Putamen (tissue), 1 donor: ENCODE results near the gene APBB3.

Source experiments
- DNase-seq: peaks from one replicate; pipeline ENCODE4 v3.0.0-alpha.2; 2016; ENCODE audit warnings: low spot score

The APBB3 gene

DNA sequence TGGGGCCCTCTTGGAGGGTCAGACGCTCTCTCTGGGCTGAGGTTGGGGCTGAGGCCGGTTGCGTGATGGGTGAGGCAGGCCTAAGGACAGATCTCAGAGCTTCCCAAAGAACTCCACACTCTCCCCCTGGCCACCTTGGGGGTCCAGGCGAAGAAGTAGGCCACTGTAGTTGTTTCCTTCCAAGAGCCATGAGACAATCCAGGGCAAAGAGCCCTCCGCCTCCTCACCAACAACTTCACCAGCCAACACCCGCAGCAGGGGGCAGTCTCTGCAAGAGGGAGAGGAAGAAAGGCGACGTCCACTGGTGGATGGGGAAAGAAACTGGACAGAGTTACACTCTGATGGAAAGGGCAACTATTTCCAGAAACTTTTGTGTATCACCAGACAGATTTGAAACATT, 10.9 kb upstream of the APBB3 start:
- DNase-seq, result no peak

- DNase-seq, result no peak
Observed at GRCh38 chr5:140574165-140574564, 9.8 kb upstream of the APBB3 start.

DNA sequence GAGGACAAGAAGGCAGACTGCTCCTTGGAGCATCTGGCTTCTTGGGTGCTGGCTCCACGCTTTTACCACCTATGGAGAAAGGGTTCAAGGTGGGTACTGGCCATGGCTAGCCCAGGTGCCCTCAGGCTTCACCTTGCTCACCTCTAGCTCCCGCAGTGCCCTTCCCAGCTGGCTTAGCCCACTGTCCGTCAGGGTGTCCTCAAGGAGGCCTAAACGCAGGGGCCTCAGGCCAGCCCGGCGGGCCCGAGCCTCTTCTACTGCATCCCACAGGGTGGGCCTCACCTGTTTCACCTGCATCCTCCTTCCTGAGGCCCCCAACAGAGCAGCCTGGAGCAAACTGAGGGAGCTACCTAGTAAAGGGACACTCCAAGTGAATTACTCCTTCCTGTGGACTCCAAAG, 9.3 kb upstream of the APBB3 start:
- DNase-seq, result no peak

DNA sequence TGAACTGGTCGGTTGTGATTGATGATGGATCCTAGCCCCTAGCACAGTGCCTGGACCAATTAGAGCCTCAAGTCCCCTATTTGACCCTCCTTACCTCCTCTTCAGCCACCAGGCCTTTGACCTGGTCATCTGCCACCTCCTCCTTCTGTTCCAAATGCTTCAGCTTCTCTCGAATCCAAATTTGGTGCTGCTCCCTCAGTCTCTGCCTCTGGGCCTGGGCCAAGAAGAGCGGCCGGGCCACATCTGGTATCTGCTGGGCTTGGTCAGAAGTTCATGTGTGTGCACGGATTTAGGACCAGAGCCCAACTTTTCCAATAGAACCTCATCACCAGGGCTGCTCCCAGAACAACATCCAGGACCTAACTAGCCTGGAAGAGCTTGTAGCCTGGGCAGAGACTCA, 6.7 kb upstream of the APBB3 start:
- DNase-seq, result no peak

GRCh38 chr5:140570488-140570887, 6.1 kb upstream of the APBB3 start:
- DNase-seq, result no peak

GRCh38 chr5:140570058-140570457, 5.7 kb upstream of the APBB3 start:
- no peak for DNase-seq

- no peak for DNase-seq
Observed at GRCh38 chr5:140569197-140569596, 4.8 kb upstream of the APBB3 start.

- no peak for DNase-seq
Observed at GRCh38 chr5:140568443-140569063, 4.2 kb upstream of the APBB3 start.

DNA sequence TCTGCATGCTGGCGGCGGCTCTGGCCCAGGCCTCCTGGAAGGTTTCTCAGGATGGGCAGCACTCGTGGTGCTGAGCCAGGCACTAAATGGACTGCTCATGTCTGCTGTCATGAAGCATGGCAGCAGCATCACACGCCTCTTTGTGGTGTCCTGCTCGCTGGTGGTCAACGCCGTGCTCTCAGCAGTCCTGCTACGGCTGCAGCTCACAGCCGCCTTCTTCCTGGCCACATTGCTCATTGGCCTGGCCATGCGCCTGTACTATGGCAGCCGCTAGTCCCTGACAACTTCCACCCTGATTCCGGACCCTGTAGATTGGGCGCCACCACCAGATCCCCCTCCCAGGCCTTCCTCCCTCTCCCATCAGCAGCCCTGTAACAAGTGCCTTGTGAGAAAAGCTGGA, 3.5 kb upstream of the APBB3 start:
- no peak for DNase-seq

DNA sequence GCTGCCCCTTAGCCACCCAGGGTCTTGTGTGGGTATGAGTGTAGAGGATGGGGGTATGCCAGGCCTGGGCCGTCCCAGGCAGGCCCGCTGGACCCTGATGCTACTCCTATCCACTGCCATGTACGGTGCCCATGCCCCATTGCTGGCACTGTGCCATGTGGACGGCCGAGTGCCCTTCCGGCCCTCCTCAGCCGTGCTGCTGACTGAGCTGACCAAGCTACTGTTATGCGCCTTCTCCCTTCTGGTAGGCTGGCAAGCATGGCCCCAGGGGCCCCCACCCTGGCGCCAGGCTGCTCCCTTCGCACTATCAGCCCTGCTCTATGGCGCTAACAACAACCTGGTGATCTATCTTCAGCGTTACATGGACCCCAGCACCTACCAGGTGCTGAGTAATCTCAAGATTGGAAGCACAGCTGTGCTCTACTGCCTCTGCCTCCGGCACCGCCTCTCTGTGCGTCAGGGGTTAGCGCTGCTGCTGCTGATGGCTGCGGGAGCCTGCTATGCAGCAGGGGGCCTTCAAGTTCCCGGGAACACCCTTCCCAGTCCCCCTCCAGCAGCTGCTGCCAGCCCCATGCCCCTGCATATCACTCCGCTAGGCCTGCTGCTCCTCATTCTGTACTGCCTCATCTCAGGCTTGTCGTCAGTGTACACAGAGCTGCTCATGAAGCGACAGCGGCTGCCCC, 2.9 kb upstream of the APBB3 start:
- DNase-seq, result no peak

DNA sequence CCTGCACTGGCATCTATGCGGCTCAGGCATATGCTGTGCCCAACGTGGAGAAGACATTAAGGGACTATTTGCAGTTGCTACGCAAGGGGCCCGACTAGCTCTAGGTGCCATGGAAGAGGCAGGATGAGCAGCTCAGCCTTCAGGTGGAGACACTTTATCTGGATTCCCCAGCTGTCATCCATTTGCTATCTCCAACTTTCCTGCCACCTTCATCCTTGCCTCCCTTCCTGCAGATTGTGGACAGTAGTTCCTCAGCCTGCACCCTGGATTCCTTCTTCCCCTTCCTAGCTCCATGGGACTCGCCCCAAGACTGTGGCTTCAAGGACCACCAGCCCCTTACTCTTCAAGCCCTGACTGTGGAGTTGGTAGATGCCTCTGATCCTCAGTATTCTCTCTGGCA, 2.3 kb upstream of the APBB3 start:
- no peak for DNase-seq

DNA sequence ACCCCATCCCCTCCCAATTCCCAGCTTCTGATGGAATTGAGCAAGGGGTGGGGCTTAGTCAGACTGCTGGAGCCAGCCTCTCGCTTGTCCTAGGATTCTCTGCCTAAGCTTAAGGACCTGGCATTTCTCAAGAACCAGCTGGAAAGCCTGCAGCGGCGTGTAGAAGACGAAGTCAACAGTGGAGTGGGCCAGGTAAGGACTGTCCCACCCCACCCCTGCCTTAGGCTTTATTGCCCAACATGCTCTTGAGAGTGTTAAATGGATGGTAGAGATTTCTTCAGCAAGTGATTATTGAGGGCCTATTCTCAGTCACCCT, 1.3 kb upstream of the APBB3 start:
- DNase-seq, result no peak

DNA sequence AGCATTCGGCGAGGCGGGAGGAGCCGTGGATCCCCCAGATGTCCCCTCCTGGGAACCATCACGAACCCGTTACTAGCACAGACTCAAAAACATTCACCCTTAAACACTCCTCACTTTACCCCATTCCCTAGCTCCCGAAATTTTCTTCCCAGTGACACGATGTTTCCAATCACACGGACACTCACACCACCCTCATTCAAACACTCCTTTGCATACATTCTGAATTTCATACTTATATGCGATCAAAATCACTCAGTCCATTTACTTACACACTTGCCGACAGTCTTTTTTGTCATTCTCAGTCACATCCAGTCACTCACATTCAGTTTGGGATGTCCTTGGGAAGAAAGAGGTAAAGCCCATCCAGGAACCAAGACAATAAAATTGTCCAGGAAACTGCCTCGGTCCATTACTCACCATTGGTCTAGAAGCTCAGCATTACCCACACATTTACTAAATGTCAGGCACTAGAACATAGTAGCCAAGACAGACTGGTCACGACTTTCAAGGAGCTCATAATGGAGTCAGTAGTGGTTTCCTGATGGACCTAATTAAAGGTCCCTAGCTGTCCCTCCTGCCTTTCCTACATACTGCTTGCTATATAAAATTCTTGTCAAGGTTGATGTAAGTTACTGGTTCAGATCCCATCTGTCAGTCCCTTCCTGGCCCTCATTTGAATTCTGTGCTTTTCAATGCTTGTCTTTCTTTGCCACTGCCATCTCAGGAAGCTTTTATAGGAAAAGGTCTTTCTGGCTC, 804 bp upstream of the APBB3 start:
- DNase-seq, result no peak

DNA sequence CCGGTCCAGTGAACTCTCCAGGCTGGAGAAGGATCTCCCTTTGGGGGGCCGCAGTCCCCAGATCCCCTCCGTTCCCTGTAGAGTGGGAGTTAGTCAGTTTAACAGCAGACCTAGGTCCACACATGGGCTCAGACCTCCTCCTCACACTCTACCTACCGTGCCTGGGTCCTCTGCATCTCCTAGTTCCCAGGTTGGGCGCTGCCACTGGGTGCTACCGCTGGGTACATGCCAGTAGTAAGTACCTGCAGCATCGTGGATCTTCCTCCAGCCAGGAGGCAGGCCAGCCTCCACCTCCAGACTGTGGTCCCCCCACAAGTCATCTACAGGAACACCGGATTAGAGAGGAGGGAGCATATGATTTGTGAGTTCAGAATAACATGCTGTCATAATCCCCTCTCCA, 802 bp downstream of the APBB3 start:
- DNase-seq, result no peak

DNA sequence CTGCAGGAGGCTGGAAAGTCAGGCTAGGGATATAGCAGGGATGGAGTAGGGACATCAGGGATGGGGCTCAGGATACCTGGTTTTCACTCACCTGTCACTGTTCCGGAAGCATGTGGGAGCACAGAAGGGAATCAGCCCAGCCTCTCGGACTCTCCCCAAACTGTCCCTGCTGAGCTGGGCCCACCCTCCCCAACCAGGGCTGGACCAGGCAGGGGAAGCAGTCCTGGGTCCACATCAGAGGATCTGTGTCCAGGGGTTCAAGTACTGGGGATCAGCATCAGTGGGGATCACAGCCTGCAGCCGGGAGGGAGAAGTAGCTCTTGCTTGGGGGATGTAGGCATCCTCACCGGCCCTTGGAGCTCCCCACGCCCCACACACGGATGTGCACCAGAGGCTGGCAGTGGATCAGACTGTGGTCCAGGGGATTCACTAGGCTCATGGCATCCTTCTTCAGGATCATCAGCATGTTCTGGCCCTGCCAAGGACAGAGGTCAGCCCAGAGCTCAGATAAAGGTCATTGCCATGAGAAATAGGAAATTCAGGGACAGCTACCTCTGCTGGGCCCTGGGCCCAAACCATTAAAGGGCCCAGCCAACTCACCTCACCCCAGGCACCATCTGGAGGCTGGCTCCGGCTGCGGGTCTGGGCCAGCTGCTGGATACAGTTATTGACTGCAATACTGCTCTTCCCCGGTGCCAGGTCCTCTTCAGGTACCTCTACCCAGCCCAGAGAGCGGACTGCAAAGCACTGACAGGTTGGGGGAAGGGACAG, 2.5 kb downstream of the APBB3 start:
- no peak for DNase-seq

GRCh38 chr5:140560227-140560626, 4.2 kb downstream of the APBB3 start:
- no peak for DNase-seq

GRCh38 chr5:140558542-140558941, 5.9 kb downstream of the APBB3 start:
- DNase-seq, result no peak

DNA sequence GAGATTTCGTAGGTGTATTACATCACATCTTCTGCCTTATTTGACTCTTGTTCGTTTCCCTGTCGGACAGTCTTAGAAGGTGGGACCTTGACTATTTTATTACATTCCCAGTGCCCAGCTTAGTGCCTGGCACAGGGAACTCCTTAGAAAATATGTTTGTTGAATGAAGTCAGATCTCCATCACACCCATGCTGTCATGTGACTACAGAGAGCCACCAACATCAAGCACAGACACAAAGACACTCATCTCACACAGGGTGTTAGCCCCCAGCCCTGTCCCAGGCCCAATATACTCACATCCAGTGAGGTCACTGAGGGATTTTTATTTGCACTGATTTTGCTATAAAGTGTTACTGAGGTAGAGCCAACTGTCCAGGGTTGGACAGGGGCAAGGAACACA, 6.4 kb downstream of the APBB3 start:
- no peak for DNase-seq

DNA sequence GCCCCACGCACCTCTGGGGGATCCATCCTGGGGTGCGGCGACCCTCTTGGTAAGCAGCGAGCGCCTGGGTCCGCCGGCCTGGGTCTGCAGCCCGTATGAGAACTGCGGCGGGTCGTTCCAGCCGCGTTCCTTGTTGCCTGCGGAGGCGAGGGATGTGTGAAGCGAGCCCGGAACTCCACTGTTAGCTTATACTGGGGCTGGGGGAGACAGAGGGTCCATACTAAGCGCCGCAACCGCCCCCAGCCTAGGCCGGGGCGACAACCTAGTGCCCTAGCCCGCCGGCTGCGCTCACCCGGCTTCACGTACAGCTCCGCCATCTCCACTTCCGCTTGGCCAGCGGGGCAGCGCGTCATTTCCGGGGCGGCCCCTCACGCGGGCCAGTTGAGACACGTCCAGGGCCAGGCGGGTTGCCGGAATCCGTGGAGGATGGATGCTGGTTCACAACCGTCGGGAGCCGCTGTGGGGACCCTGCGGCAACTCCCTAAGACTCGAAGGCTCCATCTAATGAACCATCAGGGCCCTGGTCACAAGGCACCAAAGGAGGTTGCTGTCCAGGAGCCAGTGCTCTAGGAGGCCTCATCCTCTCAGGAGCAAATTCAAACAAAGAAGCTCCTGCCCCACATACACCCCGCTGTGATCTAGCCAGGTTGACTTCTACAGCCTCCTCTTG, 7.1 kb downstream of the APBB3 start, which contains the start of gene SRA1:
TSS of gene SRA1 (minus strand) at position 338 of the 670 bp plus-strand sequence. CDS start at position 317, 21 bp downstream.
- peak; percentile 89 for DNase-seq

DNA sequence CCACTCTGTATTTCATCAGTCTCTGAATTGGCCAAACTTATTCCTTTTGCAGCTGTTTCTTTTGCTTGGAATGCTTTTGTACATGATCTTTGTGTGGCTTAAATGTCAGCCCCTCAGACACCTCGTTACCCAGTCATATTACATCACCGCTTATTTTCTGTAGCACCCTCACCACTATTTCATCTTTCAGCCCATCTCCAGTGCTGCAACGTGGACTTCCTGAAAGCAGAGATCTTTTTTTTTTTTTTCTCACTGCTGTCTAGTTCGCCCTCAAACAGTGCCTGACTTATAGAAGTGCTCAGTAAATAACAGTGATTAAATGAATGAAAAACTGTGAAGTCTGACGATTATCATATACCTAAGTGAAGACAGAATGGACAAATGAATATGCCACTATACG, 8.0 kb downstream of the APBB3 start:
- DNase-seq, result no peak

- no peak for DNase-seq
Observed at GRCh38 chr5:140555747-140556312, 8.6 kb downstream of the APBB3 start.

DNA sequence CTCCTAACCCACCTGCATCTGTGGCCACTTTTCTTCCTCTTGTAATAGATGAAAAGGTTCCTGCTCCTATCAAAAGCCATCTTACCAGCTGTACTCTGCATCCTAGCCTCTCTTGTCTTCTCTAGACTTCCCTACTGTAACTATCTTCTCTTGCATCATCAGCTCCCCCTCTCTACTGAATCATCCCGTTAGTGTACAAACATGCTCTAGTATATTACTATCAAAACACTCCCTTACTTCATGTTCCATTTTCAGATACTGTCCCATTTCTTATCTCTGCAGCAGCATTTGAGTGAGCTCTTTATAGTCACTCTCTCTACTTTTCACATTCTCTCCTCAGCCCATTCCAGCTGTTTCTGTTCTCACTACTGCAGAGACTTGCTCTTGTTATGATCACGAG, 9.9 kb downstream of the APBB3 start:
- no peak for DNase-seq
